Transverse colon (tissue), 4 donors: ENCODE data around the gene ATF7IP2. TPM values are rescaled to one million over a fixed set of nuclear protein-coding genes. Genes with fewer than 3 reads are reported as not detected.

ENCODE experiments used
- DNase-seq: peaks from one replicate; pipeline ENCODE4 v3.0.0-alpha.2; 2019
- H3K27ac ChIP-seq, 4 donors: fragments of 200-600 bp; sonication (generic); 2 replicates each; pipeline ENCODE4 v1.5.1; 2016 to 2018; ENCODE audit warnings: inconsistent platforms in 4 of 4
- H3K27me3 ChIP-seq: fragments of 200-600 bp; sonication (generic); 2 replicates; pipeline ENCODE4 v1.5.1; 2017; ENCODE audit warnings: inconsistent platforms
- H3K36me3 ChIP-seq, 4 donors: fragments of 200-600 bp; sonication (generic); 2 replicates each; pipeline ENCODE4 v1.5.1; 2017 to 2019; ENCODE audit warnings: inconsistent platforms in 4 of 4
- H3K4me1 ChIP-seq, 4 donors: fragments of 200-600 bp; sonication (generic); 2 replicates each; pipeline ENCODE4 v1.5.1; 2017 to 2020; ENCODE audit warnings: inconsistent platforms in 4 of 4
- H3K4me3 ChIP-seq, 4 donors: fragments of 200-600 bp; sonication (generic); 1 replicate in 1 of 4; 2 replicates in 3 of 4; pipeline versions ENCODE4 v1.5.1 to v1.6.1; 2017 to 2019; ENCODE audit warnings: inconsistent platforms in 4 of 4
- H3K9me3 ChIP-seq, 2 donors: fragments of 200-600 bp; sonication (generic); 2 replicates each; pipeline ENCODE4 v1.5.1; 2017 to 2019; ENCODE audit warnings: inconsistent platforms in 2 of 2
- CTCF ChIP-seq, 5 experiments: fragments of 200-600 bp in 3 of 5; fragments of 450-650 bp in 2 of 5; sonication (generic) in 3 of 5; IDR thresholded peaks; 1 replicate in 2 of 5; 2 replicates in 3 of 5; pipeline ENCODE4 v1.5.1; 2016 to 2017; ENCODE audit warnings: antibody characterized with exemption in 5 of 5, inconsistent platforms in 3 of 5, mild to moderate bottlenecking in 2 of 5, moderate library complexity in 1 of 5
- EP300 ChIP-seq: sonication (generic); formaldehyde crosslinking; IDR thresholded peaks from one replicate; pipeline ENCODE4 v1.6.1; 2017; ENCODE audit warnings: antibody characterized with exemption, low read depth
- POLR2A ChIP-seq: fragments of 450-650 bp; IDR thresholded peaks from one replicate; pipeline ENCODE4 v1.6.1; 2016; ENCODE audit warnings: antibody characterized with exemption, mild to moderate bottlenecking, moderate library complexity
- POLR2AphosphoS5 ChIP-seq, 3 donors: sonication (generic); formaldehyde crosslinking; IDR thresholded peaks; one replicate each; pipeline ENCODE4 v1.6.1; 2016; ENCODE audit warnings: antibody characterized with exemption in 3 of 3
- WGBS, 2 donors: methylation state at CpG; one replicate each; pipeline ENCODE4 v1.1.5; 2018; ENCODE audit warnings: low coverage in 1 of 2; 5-methylcytosine and 5-hydroxymethylcytosine counted together
- in situ Hi-C, 4 donors: fragments of 200-750 bp; cut with MboI; loops; one replicate each; pipeline versions ENCODE4 v1.15.0 to v1.15.1; 2017; ENCODE audit warnings: low sequenced_read_pairs in 3 of 4, low pct_ligation_motif_present in 1 of 4, low pct_unique_long_range_greater_than_20kb in 1 of 4
- intact Hi-C: fragments of 100-400 bp; cut with DNase I; formaldehyde crosslinking; loops from one replicate; pipeline ENCODE4 v1.15.1; 2023; ENCODE audit warnings: low total_unique reads
- total RNA-seq, 4 donors: library from RNA; depleted of rRNA; stranded (reverse); fragments of >200 nt; gene quantifications; one replicate each; pipeline ENCODE4 v1.1.0, GENCODE V29; 2016

Gene ATF7IP2
- total RNA-seq, 4 donors from 2014 or later, result 1.5 to 22.9 (median 10.8) TPM

- DNase-seq, result no peak
- Histone ChIP-seq H3K36me3 (no peaks in the 10 kb centered on the region), H3K27me3 (no peaks in the 10 kb centered on the region), H3K4me1 (no peaks in the 10 kb centered on the region), H3K27ac (no peak overlapping the region), H3K4me3 (no peak overlapping the region), H3K9me3 (peaks cover 0 to 10% of the 10 kb centered on the region in 2 donors)
- intact Hi-C loops (no loop called here), in situ Hi-C loops (no loop called here)
- 83 to 95% methylated on average over 1 of the region's 1 CpG for WGBS, 2 donors
- TF ChIP-seq POLR2A, result no peak
- no peak for TF ChIP-seq CTCF (IDR thresholded peaks at IDR 0.05)
Observed at GRCh38 chr16:10373556-10373955, 12.3 kb upstream of the ATF7IP2 start.

GRCh38 chr16:10376229-10376628, 9.6 kb upstream of the ATF7IP2 start:
- WGBS, 2 donors, result 83% methylated on average over 1 of the region's 1 CpG; no CpG with 5 or more reads in 1 of the 2 donors
- DNase-seq, result no peak

GRCh38 chr16:10383626-10384025, 2.2 kb upstream of the ATF7IP2 start:
- Histone ChIP-seq H3K4me3 (no peak overlapping the region), H3K27me3 (no peaks in the 10 kb centered on the region), H3K36me3 (no peaks in the 10 kb centered on the region), H3K9me3 (no peaks in the 10 kb centered on the region), H3K27ac (no peak overlapping the region), H3K4me1 (peaks cover 0 to 14% (median 3%) of the 10 kb centered on the region in 4 donors)
- no peak for DNase-seq
- WGBS, 2 donors, result 47% methylated on average over 3 of the region's 3 CpGs; no CpG with 5 or more reads in 1 of the 2 donors
- intact Hi-C loops, result no loop called here
- in situ Hi-C loops, result no loop called here
- TF ChIP-seq EP300 (no peak), POLR2A (no peak), POLR2AphosphoS5 (IDR thresholded peaks at IDR 0.05) (no peak), CTCF (IDR thresholded peaks at IDR 0.05) (no peak)

More at GRCh38 chr16:10376229-10376628, 9.6 kb upstream of the ATF7IP2 start:
- H3K27ac ChIP-seq, result no peak overlapping the region
- no peaks in the 10 kb centered on the region for H3K27me3 ChIP-seq
- TF ChIP-seq POLR2A, result no peak
- no peak for TF ChIP-seq POLR2AphosphoS5 (IDR thresholded peaks at IDR 0.05)
- no peak for TF ChIP-seq EP300
- no peak for TF ChIP-seq CTCF (IDR thresholded peaks at IDR 0.05)
- no peaks in the 10 kb centered on the region for H3K4me1 ChIP-seq
- in situ Hi-C loops, result no loop called here
- H3K36me3 ChIP-seq, result no peaks in the 10 kb centered on the region
- H3K9me3 ChIP-seq, result peaks cover 0 to 4% of the 10 kb centered on the region in 2 donors
- no peak overlapping the region for H3K4me3 ChIP-seq
- intact Hi-C loops, result no loop called here

GRCh38 chr16:10386517-10387100, 748 bp downstream of the ATF7IP2 start:
- H3K4me1 ChIP-seq, result peaks cover 0 to 14% (median 3%) of the 10 kb centered on the region in 4 donors
- TF ChIP-seq POLR2A, result no peak
- no peak for TF ChIP-seq EP300
- no peak for TF ChIP-seq CTCF (IDR thresholded peaks at IDR 0.05)
- no peak for TF ChIP-seq POLR2AphosphoS5 (IDR thresholded peaks at IDR 0.05)
- peak overlapping the region; percentile 33 to 64 (median 52) for H3K4me3 ChIP-seq
- H3K9me3 ChIP-seq, result no peaks in the 10 kb centered on the region
- H3K27ac ChIP-seq, result peak overlapping the region; percentile 72 to 80 (median 74)
- in situ Hi-C loops, result no loop called here
- no peaks in the 10 kb centered on the region for H3K36me3 ChIP-seq
- H3K27me3 ChIP-seq, result no peaks in the 10 kb centered on the region
- intact Hi-C loops, result no loop called here
- WGBS, 2 donors, result 12% methylated on average over 14 of the region's 14 CpGs
- no peak for DNase-seq
